ENCODE data around the gene NACA2.
A peak's percentile ranks its signal among the peaks of the same experiment; 100 is the strongest.
"Not testable (repeated sequence)": the region's sequence is repeated elsewhere in the genome, so short reads cannot be mapped to it uniquely, and the experiment has no call there.

Gene NACA2

GRCh38 chr17:61599608-61600007 lies 8.6 kb upstream of the NACA2 start:
- DNase-seq (ENCODE audit: low spot score): no peak

GRCh38 chr17:61598014-61598413 lies 7.0 kb upstream of the NACA2 start:
- DNase-seq (ENCODE audit: low spot score): no peak

- no peak for DNase-seq (ENCODE audit: low spot score)
Observed at GRCh38 chr17:61597607-61598006, 6.6 kb upstream of the NACA2 start.

GRCh38 chr17:61595418-61596186 lies 4.6 kb upstream of the NACA2 start:
- no peak for DNase-seq (ENCODE audit: low spot score)

- DNase-seq (ENCODE audit: low spot score): no peak
Observed at GRCh38 chr17:61594294-61594825, 3.3 kb upstream of the NACA2 start.

- DNase-seq (ENCODE audit: low spot score): no peak
Observed at GRCh38 chr17:61593426-61593825, 2.4 kb upstream of the NACA2 start.

- DNase-seq (ENCODE audit: low spot score): no peak
Observed at GRCh38 chr17:61591930-61592329, 911 bp upstream of the NACA2 start.

GRCh38 chr17:61589990-61590389 lies 1.0 kb downstream of the NACA2 start:
- no peak for DNase-seq (ENCODE audit: low spot score)

GRCh38 chr17:61587807-61588660 lies 3.0 kb downstream of the NACA2 start:
- DNase-seq (ENCODE audit: low spot score): no peak

- no peak for DNase-seq (ENCODE audit: low spot score)
Observed at GRCh38 chr17:61587242-61587641, 3.8 kb downstream of the NACA2 start.

GRCh38 chr17:61586622-61587021 lies 4.4 kb downstream of the NACA2 start:
- DNase-seq (ENCODE audit: low spot score): not testable (repeated sequence)

GRCh38 chr17:61586031-61586566 lies 4.9 kb downstream of the NACA2 start:
- no peak for DNase-seq (ENCODE audit: low spot score)

- DNase-seq (ENCODE audit: low spot score): no peak
Observed at GRCh38 chr17:61584866-61585265, 6.2 kb downstream of the NACA2 start.

- no peak for DNase-seq (ENCODE audit: low spot score)
Observed at GRCh38 chr17:61584266-61584665, 6.8 kb downstream of the NACA2 start.

- DNase-seq (ENCODE audit: low spot score): no peak
Observed at GRCh38 chr17:61583660-61584264, 7.3 kb downstream of the NACA2 start.

GRCh38 chr17:61583242-61583641 lies 7.8 kb downstream of the NACA2 start:
- peak; percentile 26 for DNase-seq (ENCODE audit: low spot score)

GRCh38 chr17:61582593-61582992 lies 8.4 kb downstream of the NACA2 start:
- no peak for DNase-seq (ENCODE audit: low spot score)

- DNase-seq (ENCODE audit: low spot score): no peak
Observed at GRCh38 chr17:61581611-61582349, 9.2 kb downstream of the NACA2 start.

- no peak for DNase-seq (ENCODE audit: low spot score)
Observed at GRCh38 chr17:61580502-61580901, 10.5 kb downstream of the NACA2 start.

GRCh38 chr17:61579961-61580360 lies 11.1 kb downstream of the NACA2 start:
- DNase-seq (ENCODE audit: low spot score): no peak

- no peak for DNase-seq (ENCODE audit: low spot score)
Observed at GRCh38 chr17:61579347-61579746, 11.7 kb downstream of the NACA2 start.

GRCh38 chr17:61578645-61579044 lies 12.4 kb downstream of the NACA2 start:
- no peak for DNase-seq (ENCODE audit: low spot score)

Measured in kidney capillary endothelial cell (primary cell).